ENCODE results near the gene MEAK7. TPM values are rescaled to one million over a fixed set of nuclear protein-coding genes. Genes with fewer than 3 reads are reported as not detected.

Gene MEAK7
- total RNA-seq, 3 donors from 2014 or later, result 18.4 to 23.9 (median 22.2) TPM

- Histone ChIP-seq H3K4me1 (ENCODE audit: low read depth) (no peaks in the 10 kb centered on the region), H3K4me3 (no peak overlapping the region), H3K36me3 (ENCODE audit: low read depth) (no peaks in the 10 kb centered on the region), H3K9me3 (no peaks in the 10 kb centered on the region)
- ATAC-seq, result no peak
- no peak for DNase-seq
- TF ChIP-seq CTCF (IDR thresholded peaks at IDR 0.05), result no peak
- intact Hi-C loops (cut with DNase I, micrococcal nuclease), result loop anchor here in 1 of 2 donors (10.0 kb wide), 1 partner anchor 521 kb away; the partner anchor contains the start of gene NECAB2
Measured at GRCh38 chr16:84485255-84486010, 19.0 kb downstream of the MEAK7 start.

GRCh38 chr16:84484579-84485254 is 19.7 kb downstream of the MEAK7 start:
- peak; percentile 62 for TF ChIP-seq CTCF (IDR thresholded peaks at IDR 0.05)
- intact Hi-C loops (cut with DNase I, micrococcal nuclease), result loop anchor here (5.0 to 10.0 kb wide), 2 partner anchors 207 to 520 kb away; partner anchors contain the start of gene NECAB2 (in 1 of the 2)
- H3K36me3 ChIP-seq (ENCODE audit: low read depth), result no peaks in the 10 kb centered on the region
- no peak overlapping the region for H3K4me3 ChIP-seq
- no peaks in the 10 kb centered on the region for H3K4me1 ChIP-seq (ENCODE audit: low read depth)
- DNase-seq (peak in 2 of 3 donors; percentile 65 to 69), ATAC-seq (peak; percentile 78)
- no peaks in the 10 kb centered on the region for H3K9me3 ChIP-seq

- no peaks in the 10 kb centered on the region for H3K9me3 ChIP-seq
- peak; percentile 11 for ATAC-seq
- H3K4me3 ChIP-seq, result no peak overlapping the region
- DNase-seq, result no peak
- intact Hi-C loops (cut with DNase I, micrococcal nuclease), result loop anchor here (5.0 to 10.0 kb wide), 2 partner anchors 207 to 519 kb away; partner anchors contain the start of gene NECAB2 (in 1 of the 2)
- H3K36me3 ChIP-seq (ENCODE audit: low read depth), result no peaks in the 10 kb centered on the region
- no peaks in the 10 kb centered on the region for H3K4me1 ChIP-seq (ENCODE audit: low read depth)
- TF ChIP-seq CTCF (IDR thresholded peaks at IDR 0.05), result no peak
Measured at GRCh38 chr16:84483882-84484565, 20.4 kb downstream of the MEAK7 start.

- Histone ChIP-seq H3K36me3 (ENCODE audit: low read depth) (no peaks in the 10 kb centered on the region), H3K4me1 (ENCODE audit: low read depth) (no peaks in the 10 kb centered on the region), H3K9me3 (no peaks in the 10 kb centered on the region), H3K4me3 (no peak overlapping the region)
- intact Hi-C loops (cut with DNase I, micrococcal nuclease), result loop anchor here (5.0 to 10.0 kb wide), 2 partner anchors 206 to 518 kb away; partner anchors contain the start of gene NECAB2 (in 1 of the 2)
- no peak for ATAC-seq
- TF ChIP-seq CTCF (IDR thresholded peaks at IDR 0.05), result no peak
- no peak for DNase-seq
Measured at GRCh38 chr16:84482951-84483881, 21.2 kb downstream of the MEAK7 start.

All from mucosa of descending colon (tissue), 3 donors.